Tibial nerve (tissue), 4 donors: Measurements from ENCODE around the gene FTCDNL1. TPM values are rescaled to one million over a fixed set of nuclear protein-coding genes. Genes with fewer than 3 reads are reported as not detected.

Experiments used
- DNase-seq, 2 donors: peaks; one replicate each; pipeline ENCODE4 v3.0.0-alpha.2; 2019; ENCODE audit warnings: low spot score in 2 of 2
- H3K27ac ChIP-seq, 4 donors: fragments of 200-600 bp; sonication (generic) in 3 of 4; one replicate each; pipeline ENCODE4 v1.5.1; 2017 to 2019; ENCODE audit warnings: mild to moderate bottlenecking in 1 of 4
- H3K27me3 ChIP-seq, 2 donors: fragments of 200-600 bp; sonication (generic) in 1 of 2; one replicate each; pipeline versions ENCODE4 v1.5.1 to v1.6.0; 2017 to 2019
- H3K36me3 ChIP-seq, 3 donors: fragments of 200-600 bp; sonication (generic); one replicate each; pipeline ENCODE4 v1.5.1; 2018 to 2019
- H3K4me1 ChIP-seq, 4 donors: fragments of 200-600 bp; sonication (generic) in 3 of 4; one replicate each; pipeline ENCODE4 v1.5.1; 2017 to 2019
- H3K4me3 ChIP-seq, 4 donors: fragments of 200-600 bp; sonication (generic) in 3 of 4; one replicate each; pipeline ENCODE4 v1.5.1; 2017 to 2019; ENCODE audit warnings: mild to moderate bottlenecking in 1 of 4, moderate library complexity in 1 of 4
- H3K9me3 ChIP-seq, 4 donors: fragments of 200-600 bp; sonication (generic) in 3 of 4; one replicate each; pipeline ENCODE4 v1.5.1; 2017 to 2019
- EP300 ChIP-seq, 2 donors: sonication (generic); formaldehyde crosslinking; IDR thresholded peaks; one replicate each; pipeline ENCODE4 v1.6.1; 2017; ENCODE audit warnings: antibody characterized with exemption in 2 of 2, mild to moderate bottlenecking in 1 of 2
- POLR2A ChIP-seq, 2 donors: fragments of 450-650 bp; IDR thresholded peaks; one replicate each; pipeline ENCODE4 v1.6.1; 2017; ENCODE audit warnings: antibody characterized with exemption in 2 of 2, mild to moderate bottlenecking in 2 of 2, moderate library complexity in 2 of 2
- WGBS, 2 donors: methylation state at CpG; one replicate each; pipeline ENCODE4 v1.1.5; 2018; 5-methylcytosine and 5-hydroxymethylcytosine counted together
- total RNA-seq, 4 donors: library from RNA; depleted of rRNA; stranded (reverse); fragments of >200 nt; gene quantifications; one replicate each; pipeline ENCODE4 v1.1.0, GENCODE V29; 2016
- TF ChIP-seq, protein P1 (sequence below), 5 experiments: fragments of 200-600 bp in 3 of 5; fragments of 450-650 bp in 2 of 5; sonication (generic) in 3 of 5; IDR thresholded peaks; one replicate each; pipeline ENCODE4 v1.5.1; 2016 to 2019; ENCODE audit warnings: antibody characterized with exemption in 5 of 5, mild to moderate bottlenecking in 3 of 5, moderate library complexity in 2 of 5

The FTCDNL1 gene
- total RNA-seq, 4 donors from 2014 or later, result 1.8 to 9.0 (median 3.4) TPM

DNA sequence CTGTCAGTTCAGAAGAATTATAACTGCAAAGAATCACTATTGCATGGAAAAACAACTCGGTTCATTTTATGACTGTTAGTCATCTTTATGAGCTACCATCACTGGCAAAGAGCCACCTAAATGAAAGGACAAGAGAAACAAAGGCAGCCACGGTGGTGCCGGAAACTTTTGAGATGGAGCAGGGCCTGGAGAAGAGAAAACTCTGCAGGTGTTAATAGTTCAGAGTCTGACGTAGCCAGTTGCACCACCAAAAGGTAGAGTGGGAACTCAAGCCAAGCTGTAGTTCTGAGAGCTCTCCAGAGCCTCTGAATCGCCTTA is 110.9 kb downstream of the FTCDNL1 start:
- no peak overlapping the region for H3K4me3 ChIP-seq
- H3K36me3 ChIP-seq, result no peaks in the 10 kb centered on the region
- DNase-seq, result no peak
- 23 to 29% methylated on average over 5 of the region's 5 CpGs for WGBS, 2 donors
- H3K27me3 ChIP-seq, result no peaks in the 10 kb centered on the region
- H3K4me1 ChIP-seq, result peaks cover 0 to 10% (median 4%) of the 10 kb centered on the region in 4 donors
- no peaks in the 10 kb centered on the region for H3K9me3 ChIP-seq
- no peak overlapping the region for H3K27ac ChIP-seq
- TF ChIP-seq EP300 (IDR thresholded peaks at IDR 0.05), result no peak
- TF ChIP-seq POLR2A (IDR thresholded peaks at IDR 0.05), result no peak
- TF ChIP-seq, protein P1, sequence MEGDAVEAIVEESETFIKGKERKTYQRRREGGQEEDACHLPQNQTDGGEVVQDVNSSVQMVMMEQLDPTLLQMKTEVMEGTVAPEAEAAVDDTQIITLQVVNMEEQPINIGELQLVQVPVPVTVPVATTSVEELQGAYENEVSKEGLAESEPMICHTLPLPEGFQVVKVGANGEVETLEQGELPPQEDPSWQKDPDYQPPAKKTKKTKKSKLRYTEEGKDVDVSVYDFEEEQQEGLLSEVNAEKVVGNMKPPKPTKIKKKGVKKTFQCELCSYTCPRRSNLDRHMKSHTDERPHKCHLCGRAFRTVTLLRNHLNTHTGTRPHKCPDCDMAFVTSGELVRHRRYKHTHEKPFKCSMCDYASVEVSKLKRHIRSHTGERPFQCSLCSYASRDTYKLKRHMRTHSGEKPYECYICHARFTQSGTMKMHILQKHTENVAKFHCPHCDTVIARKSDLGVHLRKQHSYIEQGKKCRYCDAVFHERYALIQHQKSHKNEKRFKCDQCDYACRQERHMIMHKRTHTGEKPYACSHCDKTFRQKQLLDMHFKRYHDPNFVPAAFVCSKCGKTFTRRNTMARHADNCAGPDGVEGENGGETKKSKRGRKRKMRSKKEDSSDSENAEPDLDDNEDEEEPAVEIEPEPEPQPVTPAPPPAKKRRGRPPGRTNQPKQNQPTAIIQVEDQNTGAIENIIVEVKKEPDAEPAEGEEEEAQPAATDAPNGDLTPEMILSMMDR (IDR thresholded peaks at IDR 0.05), result no peak

DNA sequence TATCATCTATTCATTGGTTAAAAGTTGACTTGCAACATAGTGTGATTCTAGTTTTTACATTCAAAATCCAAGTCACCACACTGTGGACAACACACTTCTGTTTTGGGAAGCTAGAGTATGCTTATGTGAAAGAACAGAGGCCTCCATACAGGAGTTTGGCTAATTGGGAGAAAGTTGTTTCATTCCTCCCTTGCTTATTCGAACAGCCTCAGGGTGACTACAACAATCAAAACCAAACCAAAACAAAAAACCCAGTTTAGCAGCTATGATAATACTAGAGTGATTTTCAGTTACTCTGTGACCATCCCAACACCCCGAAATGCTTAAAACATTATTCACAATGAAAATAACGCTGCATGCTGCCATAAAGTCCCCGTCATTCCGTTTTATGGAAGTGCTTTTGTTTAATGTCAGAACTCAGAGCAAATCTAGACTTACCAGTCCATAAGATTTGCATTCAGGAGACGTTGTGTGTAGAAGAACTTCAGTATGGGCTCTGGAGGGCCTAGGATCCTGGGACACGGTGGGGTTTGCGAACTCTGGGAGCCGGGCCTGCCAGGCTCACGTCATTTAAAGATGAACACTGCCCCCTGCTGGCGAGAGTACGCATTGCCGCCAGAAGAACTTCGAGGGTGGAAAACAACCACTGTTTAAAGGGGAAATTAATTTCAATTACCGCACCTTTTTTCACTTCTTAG is 111.4 kb downstream of the FTCDNL1 start:
- peak; percentile 70 to 87 for DNase-seq
- H3K36me3 ChIP-seq, result no peaks in the 10 kb centered on the region
- 31 to 33% methylated on average over 15 of the region's 15 CpGs for WGBS, 2 donors

DNA sequence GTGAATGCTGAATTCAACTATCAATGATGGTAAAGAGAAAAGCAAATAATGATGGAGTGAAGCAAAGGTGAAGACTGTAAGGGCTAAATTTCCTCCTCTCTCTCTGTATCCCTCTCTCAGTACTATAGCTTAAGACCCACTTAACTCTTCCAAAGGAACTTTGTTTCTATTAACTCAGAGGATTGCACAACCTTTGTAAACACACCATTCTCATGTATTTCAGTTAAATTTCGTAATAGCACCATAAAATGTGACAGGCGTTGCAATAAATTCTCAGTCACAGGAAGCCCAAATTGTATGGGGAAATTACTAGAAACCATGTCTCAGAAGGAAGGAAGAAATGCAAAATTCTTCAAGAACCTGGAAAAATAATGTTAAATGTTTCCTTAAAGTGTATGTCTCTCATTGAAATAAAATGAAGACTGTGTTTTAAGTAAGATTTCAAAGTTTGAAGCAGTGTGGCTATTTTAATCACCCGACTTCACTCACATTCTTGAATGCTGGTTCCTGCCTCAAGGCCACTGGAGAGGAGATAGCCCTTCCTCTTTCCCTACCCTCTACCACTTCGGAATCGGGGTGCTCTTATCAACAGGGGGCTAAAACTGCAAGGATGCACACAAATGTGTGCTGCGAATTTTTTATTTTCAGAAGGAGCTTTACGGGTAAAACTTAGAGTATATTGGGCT is 112.1 kb downstream of the FTCDNL1 start:
- H3K4me3 ChIP-seq, result no peak overlapping the region
- H3K27me3 ChIP-seq, result no peaks in the 10 kb centered on the region
- H3K27ac ChIP-seq, result no peak overlapping the region
- peaks cover 0 to 10% (median 4%) of the 10 kb centered on the region in 4 donors for H3K4me1 ChIP-seq
- H3K36me3 ChIP-seq, result no peaks in the 10 kb centered on the region
- TF ChIP-seq, protein P1 (IDR thresholded peaks at IDR 0.05), result no peak
- peak in 1 of 2 donors; percentile 23 for TF ChIP-seq EP300 (IDR thresholded peaks at IDR 0.05)
- no peak for DNase-seq
- H3K9me3 ChIP-seq, result no peaks in the 10 kb centered on the region
- 76 to 90% methylated on average over 7 of the region's 7 CpGs for WGBS, 2 donors

More for the DNA sequence above, 111.4 kb downstream of the FTCDNL1 start:
- Histone ChIP-seq H3K4me3 (no peak overlapping the region), H3K27ac (no peak overlapping the region), H3K9me3 (no peaks in the 10 kb centered on the region), H3K4me1 (peaks cover 0 to 10% (median 4%) of the 10 kb centered on the region in 4 donors), H3K27me3 (no peaks in the 10 kb centered on the region)
- TF ChIP-seq POLR2A (IDR thresholded peaks at IDR 0.05) (no peak), EP300 (IDR thresholded peaks at IDR 0.05) (no peak)
- TF ChIP-seq, protein P1 (IDR thresholded peaks at IDR 0.05), result peak; percentile 82 to 93 (median 85)

DNA sequence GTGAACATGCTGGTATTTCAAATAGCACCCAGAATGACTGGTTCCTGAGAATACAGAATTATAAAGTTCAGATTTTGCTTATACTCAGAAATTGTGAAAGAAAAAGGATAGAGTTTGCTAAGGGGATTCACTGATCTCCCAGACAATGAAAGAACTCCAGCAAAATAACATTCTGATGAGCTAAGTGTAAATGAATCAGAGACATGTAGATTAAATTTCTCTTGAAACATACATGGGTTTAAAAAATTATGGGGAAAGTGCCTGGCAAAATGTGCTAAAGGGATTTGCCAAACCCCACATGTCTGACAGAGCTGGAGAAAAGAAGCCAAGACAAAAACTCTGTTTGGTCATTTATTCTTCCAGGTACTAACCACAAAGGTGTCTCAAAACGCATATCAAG is 116.3 kb downstream of the FTCDNL1 start:
- no peak overlapping the region for H3K4me3 ChIP-seq
- no peaks in the 10 kb centered on the region for H3K9me3 ChIP-seq
- no peak for DNase-seq
- no peaks in the 10 kb centered on the region for H3K27me3 ChIP-seq
- no peak for TF ChIP-seq EP300 (IDR thresholded peaks at IDR 0.05)
- TF ChIP-seq, protein P1 (IDR thresholded peaks at IDR 0.05), result no peak
- no peak for TF ChIP-seq POLR2A (IDR thresholded peaks at IDR 0.05)
- H3K27ac ChIP-seq, result no peak overlapping the region
- H3K4me1 ChIP-seq, result peaks cover 0 to 3% (median 1%) of the 10 kb centered on the region in 4 donors
- 83 to 85% methylated on average over 1 of the region's 1 CpG for WGBS, 2 donors
- H3K36me3 ChIP-seq, result no peaks in the 10 kb centered on the region

DNA sequence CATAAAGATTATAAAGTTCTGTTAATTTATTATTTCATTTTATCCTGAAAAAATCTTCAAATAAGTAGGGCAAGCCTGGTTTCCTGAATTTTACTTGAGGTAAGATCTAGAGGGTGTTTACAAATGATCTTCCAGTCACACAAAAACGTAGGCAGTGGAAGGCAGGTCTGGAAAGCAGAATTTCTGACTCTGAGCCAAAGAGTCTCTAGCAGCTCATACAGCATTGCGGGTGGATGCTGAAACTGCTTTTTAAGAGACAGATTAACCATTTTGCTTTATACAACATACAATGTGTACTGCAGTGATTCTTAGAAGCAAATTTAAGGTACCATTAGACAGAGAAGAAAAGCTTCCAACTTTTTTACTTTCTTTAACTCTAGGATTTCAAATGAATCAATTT is 117.0 kb downstream of the FTCDNL1 start:
- WGBS, 2 donors, result 19 to 27% methylated on average over 2 of the region's 2 CpGs
- no peak overlapping the region for H3K4me3 ChIP-seq
- no peaks in the 10 kb centered on the region for H3K4me1 ChIP-seq
- DNase-seq, result no peak
- H3K27me3 ChIP-seq, result no peaks in the 10 kb centered on the region
- H3K27ac ChIP-seq, result no peak overlapping the region
- no peaks in the 10 kb centered on the region for H3K36me3 ChIP-seq
- no peaks in the 10 kb centered on the region for H3K9me3 ChIP-seq
- TF ChIP-seq EP300 (IDR thresholded peaks at IDR 0.05), result no peak
